ENCODE measurements around the gene GGCX. TPM values are rescaled to one million over a fixed set of nuclear protein-coding genes. Genes with fewer than 3 reads are reported as not detected.

The GGCX gene
- total and polyA plus RNA-seq, 9 of the 15 experiments (the other 6 are each of a cell fraction or from before 2014, with no cell fraction given) = 14.4 to 47.1 (median 28.1) TPM

- no peak for TF ChIP-seq TFE3 (CRISPR knock-in tag; IDR thresholded peaks at IDR 0.05)
- TF ChIP-seq CREB3L1 (IDR thresholded peaks at IDR 0.05; ENCODE audit: borderline replicate concordance, low read depth) = no peak
- TF ChIP-seq HES1 (IDR thresholded peaks at IDR 0.05; ENCODE audit: low read depth) = no peak
- TF ChIP-seq BRF2 (IDR thresholded peaks at IDR 0.05; ENCODE audit: borderline replicate concordance, insufficient read depth, insufficient read length) = no peak
- no peak for TF ChIP-seq TRIM28 (IDR thresholded peaks at IDR 0.05)
These were observed 39.1 kb downstream of the GGCX start (continued) for GRCh38 chr2:85522090-85522647.

Data from K562 (cell line).